HG02571 (cell line): ENCODE results near the gene ZNF611.
"Not testable (repeated sequence)": the region's sequence is repeated elsewhere in the genome, so short reads cannot be mapped to it uniquely, and the experiment has no call there.

Experiments
- ATAC-seq: cut with Tn5 transposase; IDR thresholded peaks from one replicate; pipeline ENCODE4 v1.9.1; 2021; ENCODE audit warnings: mild to moderate bottlenecking, moderate library complexity; ENCODE audit not compliant: unreplicated experiment

Gene ZNF611

DNA sequence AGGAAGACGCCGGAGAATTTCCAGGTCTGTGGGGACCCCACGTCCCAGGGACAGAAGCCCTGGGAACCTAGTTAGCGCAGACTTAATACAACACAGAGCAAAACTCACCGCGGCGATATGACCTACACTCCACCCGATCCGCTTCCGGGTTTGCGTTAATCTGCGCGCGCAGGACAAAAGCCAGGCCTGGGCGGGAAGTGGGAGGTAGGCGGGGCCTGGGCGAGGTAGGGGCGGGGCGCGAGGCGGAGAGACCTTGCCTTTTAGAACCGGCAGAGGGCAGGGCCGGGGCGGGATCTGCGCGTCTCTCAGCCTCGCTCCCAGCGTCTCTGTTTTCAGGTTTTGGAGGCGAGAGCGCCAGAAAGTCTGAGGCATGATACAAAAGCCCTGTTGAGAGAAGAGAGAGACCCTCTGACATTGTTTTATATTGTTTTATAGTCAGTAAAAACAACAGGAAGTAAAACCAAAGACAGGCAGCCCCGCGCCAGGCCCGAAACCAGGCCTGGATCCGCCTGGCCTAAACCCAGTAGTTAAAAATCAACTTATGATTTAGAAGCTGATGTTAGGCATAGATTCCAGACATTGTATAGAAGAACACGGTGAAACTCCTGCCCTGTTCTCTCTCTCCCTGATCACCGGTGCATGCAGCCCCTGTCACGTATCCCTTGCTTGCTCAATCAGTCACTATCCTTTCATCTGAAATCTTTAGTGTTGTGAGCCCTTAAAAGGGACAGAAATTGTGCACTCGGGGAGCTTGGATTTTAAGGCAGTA lies at the start of gene ZNF611:
Gene ZNF611 (minus strand): TSS at position 152 of the 769 bp plus-strand sequence. CDS start 19,150 bp downstream, outside the sequence.
- ATAC-seq, result peak; percentile 90

DNA sequence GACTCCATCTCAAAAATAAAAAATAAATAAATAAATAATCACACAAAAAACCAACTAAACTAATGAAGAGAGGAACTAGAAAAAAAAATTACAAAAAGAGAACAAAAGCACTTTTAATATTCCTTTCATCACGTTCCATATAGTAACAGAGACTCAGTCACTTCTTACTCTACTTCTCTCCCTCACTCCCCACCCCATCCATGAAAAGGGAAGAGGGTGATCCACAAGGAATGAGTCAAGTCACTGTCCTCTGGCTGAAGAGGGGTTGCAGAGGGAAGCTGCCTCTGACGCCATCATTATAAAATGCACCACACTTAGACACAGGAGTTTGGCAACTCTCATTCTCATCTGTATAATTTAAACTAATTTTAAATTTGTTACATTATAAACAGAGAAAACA lies 48.0 kb upstream of the ZNF611 start:
- ATAC-seq, result not testable (repeated sequence)

DNA sequence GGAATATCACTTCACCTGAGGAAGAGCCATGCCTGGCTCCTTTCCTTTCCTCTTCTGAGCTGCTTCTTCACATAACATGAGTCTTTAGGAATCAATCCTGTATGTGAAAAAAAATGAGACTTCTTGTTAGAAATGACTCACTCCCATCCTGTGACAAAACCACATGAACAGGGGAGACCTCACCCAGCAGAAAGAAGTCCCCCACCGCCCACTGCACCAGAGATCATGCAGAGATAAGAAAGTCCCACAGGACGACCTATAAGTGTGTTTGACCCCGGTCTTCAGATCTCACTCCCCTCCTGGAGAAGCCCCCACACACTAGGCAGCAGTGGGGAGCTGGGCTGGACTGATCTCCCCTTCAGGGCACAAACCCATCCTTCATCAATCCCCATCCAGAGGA lies 44.0 kb upstream of the ZNF611 start:
- ATAC-seq, result no peak

DNA sequence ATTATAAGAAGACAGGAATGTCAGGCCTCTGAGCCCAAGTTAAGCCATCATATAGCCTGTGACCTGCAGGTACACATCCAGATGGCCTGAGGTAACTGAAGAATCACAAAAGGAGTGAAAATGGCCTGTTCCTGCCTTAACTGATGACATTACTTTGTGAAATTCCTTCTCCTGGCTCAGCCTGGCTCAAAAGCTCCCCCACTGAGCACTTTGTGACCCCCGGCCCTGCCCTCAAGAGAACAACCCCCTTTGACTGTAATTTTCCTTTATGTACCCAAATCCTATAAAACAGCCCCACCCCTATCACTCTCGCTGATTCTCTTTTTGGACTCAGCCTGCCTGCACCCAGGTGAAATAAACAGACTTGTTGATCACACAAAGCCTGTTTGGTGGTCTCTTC lies 21.6 kb upstream of the ZNF611 start:
- not testable (repeated sequence) for ATAC-seq

DNA sequence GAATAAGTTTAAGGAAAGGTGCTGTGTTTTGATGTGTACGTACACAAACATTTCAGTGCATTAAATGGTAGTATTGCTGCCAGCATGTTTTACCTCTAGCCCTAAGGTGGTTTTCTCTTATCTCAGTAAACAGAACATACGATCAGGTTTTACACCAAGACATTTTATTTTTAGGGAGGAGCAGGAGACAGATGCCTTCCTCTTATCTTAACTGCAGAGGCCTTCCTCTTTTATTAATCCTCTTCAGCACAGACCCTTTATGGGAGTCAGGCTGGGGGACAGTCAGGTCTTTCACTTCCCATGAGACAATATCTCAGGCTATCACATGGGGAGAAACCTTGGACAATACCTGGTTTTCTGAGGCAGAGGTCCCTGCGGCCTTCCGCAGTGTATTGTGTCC lies 14.9 kb upstream of the ZNF611 start:
- ATAC-seq, result no peak

DNA sequence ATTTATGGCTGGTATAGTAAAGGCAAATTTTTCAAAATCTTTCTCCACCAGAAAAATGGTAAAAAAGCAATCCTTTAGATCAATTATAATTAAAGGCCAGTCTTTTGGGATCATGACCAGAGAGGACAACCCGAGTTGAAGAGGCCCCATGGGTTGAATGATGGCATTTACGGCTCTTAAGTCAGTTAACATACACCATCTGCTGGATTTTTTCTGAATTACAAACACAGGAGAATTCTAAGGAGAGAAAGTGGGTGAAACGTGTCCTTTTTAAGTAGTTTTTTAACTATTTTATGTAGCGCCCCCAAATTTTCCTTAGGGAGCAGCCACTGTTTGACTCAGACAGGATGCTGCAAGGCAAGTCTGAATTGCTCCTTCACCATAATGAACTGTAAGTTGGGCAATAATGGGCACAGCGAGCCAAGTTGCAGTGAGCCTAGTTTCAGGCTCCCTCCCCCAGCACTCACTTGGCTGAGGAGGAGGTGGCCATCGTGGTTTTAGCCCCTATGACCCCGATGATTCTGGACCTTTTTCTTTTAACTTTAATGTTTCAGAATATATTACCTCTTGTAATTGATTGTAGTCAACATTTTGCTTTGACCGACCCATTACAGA lies 13.6 kb upstream of the ZNF611 start:
- ATAC-seq, result no peak

DNA sequence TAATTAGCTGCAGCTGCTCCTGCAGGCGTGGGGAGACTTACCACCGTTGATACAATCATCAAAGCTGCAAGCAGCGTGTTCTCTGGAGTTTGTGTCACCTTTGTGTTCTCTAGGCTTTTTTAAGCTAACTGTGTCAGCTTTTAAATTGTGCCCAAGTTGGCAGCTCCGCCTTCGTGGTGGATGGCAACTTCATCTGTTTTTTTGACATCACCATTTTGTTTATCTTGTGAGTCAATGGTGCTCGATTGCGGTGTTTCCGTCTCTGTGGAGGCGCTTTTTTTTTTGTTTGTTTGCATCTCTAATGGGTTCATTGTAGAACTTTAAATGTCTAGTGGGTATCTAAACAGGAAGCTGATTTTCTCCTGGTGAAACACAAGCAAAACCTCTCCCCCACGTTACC lies 11.1 kb upstream of the ZNF611 start:
- not testable (repeated sequence) for ATAC-seq

DNA sequence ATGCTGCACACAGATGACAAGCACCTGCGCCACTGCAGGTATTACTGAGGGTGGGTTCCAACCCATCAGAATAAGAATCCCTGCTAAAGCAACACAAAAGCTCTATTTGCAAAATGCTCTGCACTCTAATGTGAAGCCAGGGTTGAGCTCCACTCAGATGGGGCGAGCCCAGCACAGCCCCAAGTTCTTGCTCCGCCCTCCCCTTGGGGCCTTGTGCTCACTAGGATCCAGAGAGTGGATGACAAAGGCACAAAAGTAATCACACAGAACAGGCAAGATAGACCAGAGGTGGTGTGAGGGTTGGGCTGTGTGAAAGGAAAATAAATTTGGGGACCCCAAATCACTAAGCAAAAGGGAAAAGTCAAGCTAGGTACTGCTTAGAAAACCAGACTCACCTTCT lies 8.2 kb upstream of the ZNF611 start:
- no peak for ATAC-seq

DNA sequence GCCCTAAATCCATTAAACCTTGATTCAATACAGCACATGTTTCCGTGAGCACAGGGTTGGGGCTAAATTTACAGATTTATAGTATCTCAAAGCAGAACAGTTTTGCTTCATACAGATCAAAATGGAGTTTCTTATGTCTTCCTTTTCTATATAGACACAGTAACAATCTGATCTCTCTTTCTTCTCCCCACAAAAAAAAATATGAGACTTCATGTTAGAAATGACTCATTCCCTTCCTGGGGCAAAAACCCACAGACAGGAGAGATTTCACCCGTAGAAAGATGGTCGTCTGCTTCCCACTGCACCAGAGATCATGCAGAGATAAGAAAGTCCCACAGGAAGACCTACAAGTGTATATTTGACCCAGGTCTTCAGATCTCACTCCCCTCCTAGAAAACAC lies 7.7 kb upstream of the ZNF611 start:
- ATAC-seq, result no peak

DNA sequence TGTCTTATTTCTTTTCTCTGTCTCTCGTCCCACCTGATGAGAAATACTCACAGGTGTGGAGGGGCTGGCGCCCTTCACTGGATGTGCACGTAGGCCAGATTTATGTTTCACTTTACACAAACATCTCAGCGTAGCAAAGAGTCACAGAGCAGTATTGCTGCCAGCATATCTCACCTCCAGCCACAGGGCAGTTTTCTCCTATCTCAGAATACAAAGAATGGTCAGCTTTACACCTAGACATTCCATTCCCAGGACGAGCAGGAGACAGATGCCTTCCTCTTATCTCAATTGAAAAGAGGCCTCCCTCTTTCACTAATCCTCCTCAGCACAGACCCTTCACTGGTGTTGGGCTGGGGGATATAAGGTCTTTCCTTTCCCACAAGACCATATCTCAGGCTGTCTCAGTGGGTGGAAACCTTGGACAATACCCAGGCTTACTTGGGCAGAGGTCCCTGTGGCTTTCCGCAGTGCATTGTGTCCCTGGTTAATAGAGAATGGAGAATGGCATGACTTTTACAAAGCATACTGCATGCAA lies 7.2 kb upstream of the ZNF611 start:
- no peak for ATAC-seq

DNA sequence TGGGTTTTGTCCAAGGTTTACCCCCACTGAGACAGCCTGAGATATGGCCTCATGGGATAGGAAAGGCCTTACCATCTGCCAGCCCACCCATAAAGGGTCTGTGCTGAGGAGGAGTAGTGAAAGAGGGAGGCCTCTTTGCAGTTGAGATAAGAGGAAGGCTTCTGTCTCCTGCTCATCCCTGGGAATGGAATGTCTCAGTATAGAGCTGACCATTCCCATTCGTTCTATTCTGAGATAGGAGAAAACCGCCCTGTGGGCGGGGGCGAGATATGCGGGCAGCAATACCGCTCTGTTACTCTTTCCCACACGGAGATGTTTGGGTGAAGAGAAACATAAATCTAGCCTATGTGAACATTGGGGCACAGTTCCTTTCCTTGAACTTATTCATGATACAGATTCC lies 6.5 kb upstream of the ZNF611 start:
- ATAC-seq, result not testable (repeated sequence)

DNA sequence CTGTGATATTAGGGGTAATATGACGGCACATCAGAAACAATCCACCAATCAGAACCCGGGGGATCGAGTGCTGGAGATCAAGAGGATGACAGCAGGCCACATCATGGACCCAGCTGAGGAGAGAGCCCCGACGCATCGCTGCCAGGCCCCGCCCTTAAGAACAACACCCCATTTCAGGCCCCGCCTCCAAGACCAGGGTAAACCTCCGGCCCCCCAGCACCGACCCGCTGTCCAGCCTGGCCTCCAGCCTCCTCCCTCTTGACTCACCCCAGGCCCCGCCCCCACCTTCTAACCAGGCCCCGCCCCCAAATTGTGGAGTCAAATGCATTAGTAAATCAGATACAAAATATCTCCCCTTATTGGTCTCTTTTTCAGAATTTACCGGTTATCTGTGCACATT lies 4.7 kb upstream of the ZNF611 start:
- ATAC-seq, result no peak

DNA sequence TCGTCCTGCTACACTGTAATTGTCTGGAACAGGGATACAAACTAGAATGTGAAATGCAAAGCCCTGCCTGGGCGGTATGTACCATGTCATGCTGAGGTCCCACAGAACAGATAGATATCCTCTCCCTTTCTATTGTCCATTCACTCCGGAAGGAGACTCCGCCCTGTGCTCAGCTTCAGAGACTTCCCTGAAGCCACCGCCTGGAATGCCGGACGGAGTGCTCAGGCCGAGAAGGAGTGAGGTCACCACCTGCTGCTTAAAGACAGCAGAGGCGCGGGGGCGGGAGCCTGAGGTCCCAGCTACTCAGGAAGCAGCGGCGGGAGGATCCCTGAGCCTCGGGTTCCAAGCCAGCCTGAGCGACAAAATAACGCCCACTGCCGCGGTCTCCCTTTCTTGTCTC lies 890 bp upstream of the ZNF611 start:
- no peak for ATAC-seq

DNA sequence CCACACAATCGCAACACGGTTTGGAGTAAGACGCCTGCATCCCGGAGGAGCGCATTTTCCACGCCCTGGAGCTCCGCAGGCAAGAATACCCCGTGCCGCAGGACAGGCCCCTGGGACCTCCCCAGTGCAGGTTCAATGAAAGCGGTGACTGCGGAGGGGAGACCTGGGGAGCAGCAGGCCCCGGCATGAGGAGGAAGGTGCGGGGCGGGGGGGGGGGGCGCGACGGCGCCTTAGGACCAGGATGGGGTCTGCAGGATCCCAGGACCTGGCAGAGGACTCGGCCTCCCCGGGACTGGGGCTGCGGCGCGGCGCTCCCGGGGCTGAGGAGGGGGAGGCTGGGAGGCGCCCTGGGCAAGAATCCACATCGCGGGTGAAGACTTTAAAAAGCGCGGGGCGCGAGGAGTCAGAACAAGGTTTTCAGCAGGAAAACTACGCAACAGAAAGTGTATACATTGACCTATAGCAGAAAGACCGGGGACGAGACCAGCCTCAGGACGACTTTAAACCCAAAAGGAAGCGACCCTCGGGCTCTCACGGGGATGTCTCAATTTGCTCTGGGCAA lies 432 bp downstream of the ZNF611 start:
- ATAC-seq, result peak; percentile 24

DNA sequence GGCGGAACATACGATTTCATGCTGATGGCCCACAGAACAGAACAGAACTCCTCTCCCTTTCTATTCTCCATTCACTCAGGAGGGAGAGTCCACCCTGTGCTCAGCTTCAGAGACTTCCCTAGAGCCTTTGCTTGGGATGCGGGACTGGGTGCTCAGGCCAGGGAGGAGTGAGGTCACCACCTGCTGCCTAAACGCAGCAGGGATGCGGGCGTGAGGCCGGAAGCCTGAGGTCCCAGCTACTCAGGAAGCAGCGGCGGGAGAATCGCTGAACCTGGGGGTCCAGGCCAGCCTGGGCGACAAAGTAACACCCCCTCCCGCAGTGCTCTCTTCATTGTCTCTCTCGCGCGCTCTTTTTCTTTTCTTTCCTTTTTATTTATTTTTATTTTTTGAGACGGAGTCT lies 8.8 kb downstream of the ZNF611 start:
- not testable (repeated sequence) for ATAC-seq

DNA sequence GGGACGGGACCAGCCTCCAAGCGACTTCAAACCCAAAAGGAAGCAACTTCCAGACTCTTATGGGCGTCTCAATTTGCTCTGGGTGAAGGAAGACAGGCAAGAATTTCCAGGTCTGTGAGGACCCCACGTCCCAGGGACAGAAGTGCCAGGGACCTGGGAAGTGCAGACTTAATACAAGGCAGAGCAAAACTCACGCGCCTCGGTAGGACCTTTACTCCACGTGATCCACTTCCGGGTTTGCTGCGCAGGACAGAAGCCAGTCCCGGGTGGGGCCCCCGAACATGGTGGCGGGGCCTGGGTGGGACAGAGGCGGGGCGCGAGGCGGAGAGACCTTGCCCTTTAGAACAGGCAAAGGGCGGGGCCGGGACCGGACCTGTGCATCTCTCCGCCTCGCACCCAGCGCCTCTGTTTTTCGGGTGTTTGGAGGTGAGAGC lies 9.3 kb downstream of the ZNF611 start:
- ATAC-seq, result no peak

DNA sequence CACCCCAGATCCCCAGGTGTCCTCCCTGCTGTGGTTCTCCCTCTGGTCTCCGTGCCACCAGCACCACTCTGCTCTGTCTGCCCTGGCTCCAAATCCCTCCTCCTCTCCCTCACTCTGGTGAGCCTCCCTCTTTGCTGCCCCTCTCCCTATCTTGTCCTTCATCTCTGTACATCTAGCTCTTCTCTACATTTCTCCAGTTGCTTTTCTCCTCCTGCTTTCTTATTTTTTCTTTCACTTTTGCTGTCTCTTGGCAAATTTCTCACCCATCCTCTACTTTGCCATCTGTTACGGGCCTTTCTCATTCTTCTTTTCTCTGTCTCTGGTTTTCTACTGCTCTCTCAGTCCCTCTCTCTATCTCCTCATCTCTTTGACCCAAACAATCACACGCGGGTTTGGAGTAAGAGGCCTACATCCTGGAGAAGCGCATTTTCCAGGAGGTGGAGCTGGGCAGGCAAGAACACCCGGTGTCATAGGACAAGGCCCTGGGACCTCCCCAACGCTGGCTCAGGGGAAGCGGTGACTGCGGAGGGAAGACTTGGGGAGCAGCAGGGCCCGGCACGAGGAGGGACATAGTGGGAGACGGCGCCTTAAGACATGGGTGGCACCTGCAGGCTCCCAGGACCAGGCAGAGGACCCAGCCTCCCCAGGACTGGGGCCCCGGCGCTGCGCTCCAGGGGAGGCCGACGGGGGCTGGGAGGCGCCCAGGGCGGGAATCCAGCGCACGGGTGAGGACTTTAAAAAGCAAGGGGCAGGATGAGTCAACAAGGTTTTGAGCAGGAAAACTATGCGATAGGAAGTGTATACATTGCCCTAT lies 9.9 kb downstream of the ZNF611 start:
- no peak for ATAC-seq

DNA sequence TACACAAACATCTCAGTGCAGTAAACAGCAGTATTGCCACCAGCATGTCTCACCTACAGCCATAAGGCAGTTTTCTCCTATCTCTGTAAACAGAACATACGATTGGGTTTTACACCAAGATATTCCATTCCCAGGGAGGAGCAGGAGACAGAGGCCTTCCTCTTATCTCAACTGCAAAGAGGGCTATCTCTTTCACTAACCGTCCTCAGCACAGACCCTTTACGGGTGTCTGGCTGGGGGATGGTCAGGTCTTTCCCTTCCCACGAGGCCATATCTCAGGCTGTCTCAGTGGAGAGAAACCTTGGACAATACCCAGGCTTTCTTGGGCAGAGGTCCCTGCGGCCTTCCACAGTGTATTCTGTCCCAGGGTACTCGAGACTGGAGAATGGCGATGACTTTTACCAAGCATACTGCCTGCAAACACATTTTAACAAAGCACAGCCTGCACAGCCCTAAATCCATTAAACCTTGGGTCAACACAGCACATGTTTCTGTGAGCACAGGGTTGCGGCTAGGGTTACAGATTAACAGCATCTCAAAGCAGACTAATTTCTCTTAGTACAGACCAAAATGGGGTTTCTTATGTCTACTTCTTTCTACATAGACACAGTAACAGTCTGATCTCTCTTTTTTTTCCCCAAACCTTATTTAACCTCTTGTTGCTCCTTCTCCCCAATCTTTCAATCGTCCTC lies 10.8 kb downstream of the ZNF611 start:
- not testable (repeated sequence) for ATAC-seq

DNA sequence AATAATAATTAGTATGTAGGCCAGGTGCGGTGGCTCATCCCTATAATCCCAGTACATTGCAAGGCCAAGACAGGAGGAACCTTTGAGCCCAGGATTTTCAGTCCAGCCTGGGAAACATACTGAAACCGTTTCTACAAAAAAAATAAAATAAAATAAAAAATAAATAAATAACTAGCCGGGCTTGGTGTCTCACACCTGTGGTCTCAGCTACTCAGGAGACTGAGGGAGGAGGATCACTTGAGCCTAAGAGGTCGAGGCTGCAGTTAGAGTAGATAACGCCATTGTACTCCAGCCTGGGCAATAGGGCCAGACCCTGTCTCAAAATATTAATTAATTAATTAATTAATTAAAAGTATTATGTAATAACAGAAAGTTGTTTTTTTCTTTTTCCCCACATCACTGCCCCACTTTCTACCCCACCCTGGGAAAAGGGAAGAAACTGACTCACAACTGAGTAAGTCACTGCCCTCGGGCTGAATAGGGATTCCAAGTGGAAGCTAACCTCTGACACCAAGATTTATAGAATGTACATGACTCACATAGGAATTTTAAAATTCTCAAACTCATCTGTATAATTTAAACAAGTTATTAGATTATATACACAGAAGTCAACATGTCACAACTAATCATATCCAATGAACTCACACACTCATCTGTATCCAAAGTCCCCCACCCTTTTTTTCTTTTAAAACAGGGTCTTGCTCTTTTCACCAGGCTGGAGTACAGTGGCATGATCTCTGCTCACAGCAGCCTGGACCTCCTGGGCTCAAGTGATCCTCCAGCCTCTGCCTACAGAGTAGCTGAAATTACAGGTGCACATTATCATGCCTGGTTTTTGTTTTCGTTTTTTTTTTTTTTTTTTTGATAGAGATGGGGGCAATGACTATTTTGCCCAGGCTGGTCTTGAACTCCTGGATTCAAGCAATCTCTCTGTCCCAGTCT lies 12.5 kb downstream of the ZNF611 start:
- ATAC-seq, result no peak
